Measurements from ENCODE around the gene PHLDB2. TPM values are rescaled to one million over a fixed set of nuclear protein-coding genes. Genes with fewer than 3 reads are reported as not detected.

The PHLDB2 gene
- polyA plus RNA-seq, 5 donors = 32.1 to 62.8 (median 55.0) TPM

GRCh38 chr3:111881480-111881879 is 22.4 kb downstream of the PHLDB2 start:
- no peak for DNase-seq

- DNase-seq = no peak
Measured at GRCh38 chr3:111882194-111882593, 23.1 kb downstream of the PHLDB2 start.

- no peak for DNase-seq
Measured at GRCh38 chr3:111882799-111883198, 23.7 kb downstream of the PHLDB2 start.

GRCh38 chr3:111884411-111885018 is 25.4 kb downstream of the PHLDB2 start:
- DNase-seq = no peak

- no peak for DNase-seq
Measured at GRCh38 chr3:111885578-111885977, 26.5 kb downstream of the PHLDB2 start.

GRCh38 chr3:111890051-111890580 is 31.1 kb downstream of the PHLDB2 start:
- no peak for DNase-seq

GRCh38 chr3:111892070-111892469 is 33.0 kb downstream of the PHLDB2 start:
- no peak for DNase-seq

- no peak for DNase-seq
Measured at GRCh38 chr3:111895071-111895470, 36.0 kb downstream of the PHLDB2 start.

- no peak for DNase-seq
Measured at GRCh38 chr3:111899966-111900365, 40.9 kb downstream of the PHLDB2 start.

GRCh38 chr3:111901637-111902036 is 42.6 kb downstream of the PHLDB2 start:
- peak in 1 of 2 donors; percentile 35 for DNase-seq

- no peak for DNase-seq
Measured at GRCh38 chr3:111902534-111902933, 43.5 kb downstream of the PHLDB2 start.

- no peak for DNase-seq
Measured at GRCh38 chr3:111903067-111903511, 44.0 kb downstream of the PHLDB2 start.

GRCh38 chr3:111904376-111905241 is 45.5 kb downstream of the PHLDB2 start:
- DNase-seq = peak in 1 of 2 donors; percentile 68

GRCh38 chr3:111906656-111907055 is 47.6 kb downstream of the PHLDB2 start:
- no peak for DNase-seq

- no peak for DNase-seq
Measured at GRCh38 chr3:111907151-111907550, 48.1 kb downstream of the PHLDB2 start.

GRCh38 chr3:111910806-111911205 is 51.7 kb downstream of the PHLDB2 start:
- no peak for DNase-seq

- no peak for DNase-seq
Measured at GRCh38 chr3:111911446-111911845, 52.4 kb downstream of the PHLDB2 start.

GRCh38 chr3:111913163-111913763 is 54.2 kb downstream of the PHLDB2 start:
- no peak for DNase-seq

- DNase-seq = no peak
Measured at GRCh38 chr3:111915905-111916304, 56.8 kb downstream of the PHLDB2 start.

- DNase-seq = no peak
Measured at GRCh38 chr3:111917300-111917699, 58.2 kb downstream of the PHLDB2 start.

- DNase-seq = no peak
Measured at GRCh38 chr3:111919370-111920065, 60.5 kb downstream of the PHLDB2 start.

GRCh38 chr3:111921181-111921580 is 62.1 kb downstream of the PHLDB2 start:
- DNase-seq = no peak
